ENCODE data around the gene FBXW8. TPM values are rescaled to one million over a fixed set of nuclear protein-coding genes. Genes with fewer than 3 reads are reported as not detected.

Gene FBXW8
- total RNA-seq, 2 donors from 2014 or later, result 10.0 to 10.4 TPM

GRCh38 chr12:116880213-116880816 lies 30.4 kb upstream of the FBXW8 start:
- Mint-ChIP-seq H3K27me3 (ENCODE audit: low read depth) (peaks cover 80% of the 10 kb centered on the region), H3K27ac (no peak overlapping the region), H3K36me3 (ENCODE audit: insufficient read depth in 2 of 2) (peaks cover 2 to 5% of the 10 kb centered on the region in 2 donors), H3K4me1 (ENCODE audit: low read depth) (peaks cover 39% of the 10 kb centered on the region), H3K4me3 (peak overlapping the region; percentile 82 to 87), H3K9me3 (no peaks in the 10 kb centered on the region)
- DNase-seq, result no peak
- ATAC-seq (replicated peaks in 1 of 2), result peak; percentile 10 to 28

- peak; percentile 90 to 91 for ATAC-seq (replicated peaks in 1 of 2)
- Mint-ChIP-seq H3K27me3 (ENCODE audit: low read depth) (peaks cover 79% of the 10 kb centered on the region), H3K4me3 (peak overlapping the region; percentile 82 to 87), H3K27ac (no peak overlapping the region), H3K4me1 (ENCODE audit: low read depth) (peaks cover 39% of the 10 kb centered on the region), H3K36me3 (ENCODE audit: insufficient read depth in 2 of 2) (peaks cover 2 to 5% of the 10 kb centered on the region in 2 donors), H3K9me3 (no peaks in the 10 kb centered on the region)
- DNase-seq, result peak; percentile 47 to 63
These were observed 29.9 kb upstream of the FBXW8 start for GRCh38 chr12:116880817-116881324.

DNA sequence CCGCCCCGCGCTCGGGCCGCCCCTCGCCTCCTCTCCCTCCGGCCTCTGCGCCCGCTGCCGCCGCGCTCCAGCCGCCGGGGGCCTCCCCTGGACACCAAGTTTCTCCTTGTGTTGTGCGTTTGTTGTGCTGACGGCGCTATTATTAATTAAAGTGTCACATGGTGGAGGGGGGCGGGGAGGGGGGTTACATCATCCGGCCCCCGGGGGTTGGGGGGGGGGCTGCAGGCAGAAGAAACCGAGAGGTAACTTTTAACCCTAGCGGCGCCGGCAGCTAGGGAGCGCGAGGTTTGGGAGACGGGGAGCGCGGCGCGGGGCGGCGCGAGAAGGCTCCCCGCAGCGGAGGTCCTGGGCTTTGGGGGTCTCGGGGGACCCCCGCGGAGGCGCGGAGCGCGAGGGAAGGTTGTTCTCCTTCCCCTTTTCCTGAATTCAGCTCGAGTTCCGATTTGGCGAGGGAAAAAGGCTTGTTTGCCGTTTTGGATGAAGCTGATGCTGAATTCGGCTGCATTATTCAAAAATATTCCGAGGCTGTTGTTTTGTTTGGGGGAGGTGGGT lies 29.3 kb upstream of the FBXW8 start, which contains the start of gene HRK:
Gene HRK, minus strand, starts transcription at position 117 of the 552 bp plus-strand sequence. CDS start 134 bp downstream, outside the sequence.
- no peak for DNase-seq
- H3K27me3 Mint-ChIP-seq (ENCODE audit: low read depth), result peaks cover 73% of the 10 kb centered on the region
- H3K36me3 Mint-ChIP-seq (ENCODE audit: insufficient read depth in 2 of 2), result peaks cover 2 to 5% of the 10 kb centered on the region in 2 donors
- H3K4me1 Mint-ChIP-seq (ENCODE audit: low read depth), result peaks cover 39% of the 10 kb centered on the region
- no peak for ATAC-seq (replicated peaks in 1 of 2)
- no peaks in the 10 kb centered on the region for H3K9me3 Mint-ChIP-seq
- peak within 1 kb of the TSS; percentile 85 to 87 for H3K4me3 Mint-ChIP-seq
- no peak within 1 kb of the TSS for H3K27ac Mint-ChIP-seq

DNA sequence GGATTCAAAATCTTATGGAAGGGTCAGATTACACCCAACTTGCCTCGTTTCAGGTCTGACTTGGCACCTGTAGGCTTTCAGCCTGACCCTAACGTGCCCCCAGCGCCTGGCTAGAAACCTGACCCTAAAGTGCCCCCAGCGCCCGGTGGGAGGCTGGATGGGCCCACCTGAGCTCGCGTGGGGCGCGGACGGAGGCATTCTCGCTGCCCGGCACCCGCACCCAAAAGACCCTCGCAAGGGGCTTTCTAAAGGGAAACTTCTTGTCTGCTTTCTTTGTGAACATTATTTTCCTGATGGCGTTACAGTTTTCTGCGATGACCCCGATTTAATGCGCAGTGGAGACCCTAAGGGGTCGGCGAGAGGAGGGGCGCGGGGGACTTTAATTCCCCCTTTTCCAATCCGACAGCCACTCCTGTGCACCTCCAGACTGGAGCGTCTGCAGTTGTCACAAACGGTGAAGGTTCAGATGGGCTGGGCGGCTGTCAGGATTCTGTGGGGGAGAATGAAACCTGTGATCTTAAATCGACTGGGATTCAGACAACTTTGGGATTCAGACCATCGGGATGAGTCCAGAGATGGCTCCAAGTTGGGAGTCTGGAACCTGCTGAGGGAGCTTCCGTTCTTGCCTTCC lies 28.8 kb upstream of the FBXW8 start:
- H3K9me3 Mint-ChIP-seq, result no peaks in the 10 kb centered on the region
- no peak for ATAC-seq (replicated peaks in 1 of 2)
- no peak for DNase-seq
- peak overlapping the region; percentile 78 to 85 for H3K4me3 Mint-ChIP-seq
- H3K27ac Mint-ChIP-seq, result no peak overlapping the region
- peaks cover 2 to 5% of the 10 kb centered on the region in 2 donors for H3K36me3 Mint-ChIP-seq (ENCODE audit: insufficient read depth in 2 of 2)
- peaks cover 71% of the 10 kb centered on the region for H3K27me3 Mint-ChIP-seq (ENCODE audit: low read depth)
- H3K4me1 Mint-ChIP-seq (ENCODE audit: low read depth), result peaks cover 39% of the 10 kb centered on the region

- peak overlapping the region; percentile 78 to 85 for H3K4me3 Mint-ChIP-seq
- H3K36me3 Mint-ChIP-seq (ENCODE audit: insufficient read depth in 2 of 2), result peaks cover 2 to 5% of the 10 kb centered on the region in 2 donors
- peaks cover 39% of the 10 kb centered on the region for H3K4me1 Mint-ChIP-seq (ENCODE audit: low read depth)
- no peak for ATAC-seq (replicated peaks in 1 of 2)
- no peaks in the 10 kb centered on the region for H3K9me3 Mint-ChIP-seq
- no peak for DNase-seq
- H3K27me3 Mint-ChIP-seq (ENCODE audit: low read depth), result peaks cover 75% of the 10 kb centered on the region
- H3K27ac Mint-ChIP-seq, result no peak overlapping the region
These were observed 28.0 kb upstream of the FBXW8 start for GRCh38 chr12:116882742-116883141.

GRCh38 chr12:116884871-116885270 lies 25.9 kb upstream of the FBXW8 start:
- Mint-ChIP-seq H3K27ac (no peak overlapping the region), H3K27me3 (ENCODE audit: low read depth) (peaks cover 64% of the 10 kb centered on the region)

GRCh38 chr12:116885491-116885890 lies 25.3 kb upstream of the FBXW8 start:
- no peak for DNase-seq
- Mint-ChIP-seq H3K4me3 (no peak overlapping the region), H3K4me1 (ENCODE audit: low read depth) (peaks cover 16% of the 10 kb centered on the region), H3K9me3 (no peaks in the 10 kb centered on the region), H3K27ac (no peak overlapping the region), H3K36me3 (ENCODE audit: insufficient read depth in 2 of 2) (no peaks in the 10 kb centered on the region), H3K27me3 (ENCODE audit: low read depth) (peaks cover 58% of the 10 kb centered on the region)
- ATAC-seq (replicated peaks in 1 of 2), result no peak

More at GRCh38 chr12:116884871-116885270, 25.9 kb upstream of the FBXW8 start:
- Mint-ChIP-seq H3K4me1 (ENCODE audit: low read depth) (peaks cover 22% of the 10 kb centered on the region), H3K4me3 (no peak overlapping the region), H3K9me3 (no peaks in the 10 kb centered on the region), H3K36me3 (ENCODE audit: insufficient read depth in 2 of 2) (peaks cover 0 to under 1% of the 10 kb centered on the region in 2 donors)
- DNase-seq (no peak), ATAC-seq (replicated peaks in 1 of 2) (no peak)

GRCh38 chr12:116887244-116887643 lies 23.5 kb upstream of the FBXW8 start:
- DNase-seq, result no peak
- H3K27me3 Mint-ChIP-seq (ENCODE audit: low read depth), result peaks cover 45% of the 10 kb centered on the region
- no peak overlapping the region for H3K4me3 Mint-ChIP-seq

GRCh38 chr12:116887897-116888296 lies 22.9 kb upstream of the FBXW8 start:
- Mint-ChIP-seq H3K36me3 (ENCODE audit: insufficient read depth in 2 of 2) (no peaks in the 10 kb centered on the region), H3K4me3 (no peak overlapping the region), H3K9me3 (peaks cover 0 to 2% of the 10 kb centered on the region in 2 donors), H3K4me1 (ENCODE audit: low read depth) (peaks cover 1% of the 10 kb centered on the region), H3K27me3 (ENCODE audit: low read depth) (peaks cover 39% of the 10 kb centered on the region), H3K27ac (no peak overlapping the region)
- DNase-seq (no peak), ATAC-seq (replicated peaks in 1 of 2) (no peak)

More at GRCh38 chr12:116887244-116887643, 23.5 kb upstream of the FBXW8 start:
- H3K27ac Mint-ChIP-seq, result no peak overlapping the region
- no peaks in the 10 kb centered on the region for H3K36me3 Mint-ChIP-seq (ENCODE audit: insufficient read depth in 2 of 2)
- H3K9me3 Mint-ChIP-seq, result peaks cover 0 to 2% of the 10 kb centered on the region in 2 donors
- peaks cover 6% of the 10 kb centered on the region for H3K4me1 Mint-ChIP-seq (ENCODE audit: low read depth)
- no peak for ATAC-seq (replicated peaks in 1 of 2)

- Mint-ChIP-seq H3K36me3 (ENCODE audit: insufficient read depth in 2 of 2) (no peaks in the 10 kb centered on the region), H3K4me3 (no peak overlapping the region), H3K4me1 (ENCODE audit: low read depth) (peaks cover 3% of the 10 kb centered on the region), H3K27ac (no peak overlapping the region), H3K27me3 (ENCODE audit: low read depth) (peaks cover 25% of the 10 kb centered on the region), H3K9me3 (peaks cover 0 to 2% of the 10 kb centered on the region in 2 donors)
- no peak for ATAC-seq (replicated peaks in 1 of 2)
- DNase-seq, result no peak
These were observed 20.4 kb upstream of the FBXW8 start for GRCh38 chr12:116890330-116890729.

DNA sequence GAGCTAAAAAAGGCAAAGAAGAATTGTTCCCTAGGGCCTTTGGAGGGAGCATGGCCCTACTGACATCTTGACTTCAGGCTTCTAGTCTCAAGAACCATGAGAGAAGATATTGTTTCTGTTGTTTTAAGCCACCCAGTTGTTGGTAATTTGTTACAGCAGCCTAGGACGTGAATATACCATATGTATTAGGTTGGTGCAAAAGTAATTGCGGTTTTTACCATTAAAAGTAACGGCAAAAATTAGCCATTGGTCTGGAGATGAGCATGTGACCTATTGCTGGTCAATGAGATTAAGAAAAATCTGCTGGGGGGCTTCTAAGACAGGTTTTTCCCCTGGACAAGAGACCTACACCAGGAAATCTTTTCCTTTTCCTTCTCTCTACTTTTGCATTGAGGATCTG lies 19.7 kb upstream of the FBXW8 start:
- H3K4me3 Mint-ChIP-seq, result no peak overlapping the region
- peaks cover 0 to 2% of the 10 kb centered on the region in 2 donors for H3K9me3 Mint-ChIP-seq
- no peaks in the 10 kb centered on the region for H3K36me3 Mint-ChIP-seq (ENCODE audit: insufficient read depth in 2 of 2)
- no peak for DNase-seq
- peaks cover 3% of the 10 kb centered on the region for H3K4me1 Mint-ChIP-seq (ENCODE audit: low read depth)
- H3K27ac Mint-ChIP-seq, result no peak overlapping the region
- ATAC-seq (replicated peaks in 1 of 2), result no peak
- H3K27me3 Mint-ChIP-seq (ENCODE audit: low read depth), result peaks cover 27% of the 10 kb centered on the region

GRCh38 chr12:116892349-116893140 lies 18.2 kb upstream of the FBXW8 start:
- Mint-ChIP-seq H3K4me3 (no peak overlapping the region), H3K4me1 (ENCODE audit: low read depth) (peaks cover 3% of the 10 kb centered on the region), H3K27me3 (ENCODE audit: low read depth) (peaks cover 19% of the 10 kb centered on the region), H3K36me3 (ENCODE audit: insufficient read depth in 2 of 2) (no peaks in the 10 kb centered on the region), H3K27ac (no peak overlapping the region), H3K9me3 (peaks cover 0 to 2% of the 10 kb centered on the region in 2 donors)
- no peak for ATAC-seq (replicated peaks in 1 of 2)
- DNase-seq, result no peak

Data from activated T-cell treated with anti-CD3 and anti-CD28 coated beads, Interleukin-2, amount 50 U/mL, for 72 hours (primary cell).